Glomerular endothelial cell (primary cell): ENCODE data around the gene IL1RAPL2. TPM values are rescaled to one million over a fixed set of nuclear protein-coding genes. Genes with fewer than 3 reads are reported as not detected.
"Not testable (repeated sequence)": the region's sequence is repeated elsewhere in the genome, so short reads cannot be mapped to it uniquely, and the experiment has no call there.

Experiments used
- DNase-seq: peaks from one replicate; pipeline ENCODE4 v3.0.0-alpha.2; 2011; ENCODE audit warnings: low read depth, low spot score; ENCODE audit errors: extremely low read depth
- total RNA-seq: library from RNA; depleted of rRNA; stranded (reverse); fragments of >200 nt; gene quantifications from 2 replicates; pipeline ENCODE4 v1.2.3, GENCODE V29; 2015

IL1RAPL2 gene
- total RNA-seq, 1 donor from 2014 or later, result not detected

DNA sequence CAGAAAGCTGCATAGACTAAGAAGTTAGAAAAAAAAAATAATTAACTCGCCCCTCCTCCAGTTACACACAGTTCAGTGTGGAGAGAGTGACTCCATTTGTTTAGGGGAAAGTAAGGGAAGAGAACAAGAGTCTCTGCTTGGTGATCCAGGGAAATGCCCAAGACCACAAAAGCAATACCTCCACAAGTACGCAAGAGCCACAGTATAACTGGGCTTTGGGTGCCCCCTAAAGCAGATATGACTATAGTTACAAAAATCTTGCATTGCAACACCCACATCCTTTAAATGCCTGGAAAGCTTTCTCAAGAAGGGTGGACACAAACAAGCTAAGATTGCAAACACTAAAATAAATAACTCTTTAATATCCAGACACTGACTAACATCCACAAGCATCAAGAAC is 1092.1 kb downstream of the IL1RAPL2 start:
- DNase-seq, result no peak

DNA sequence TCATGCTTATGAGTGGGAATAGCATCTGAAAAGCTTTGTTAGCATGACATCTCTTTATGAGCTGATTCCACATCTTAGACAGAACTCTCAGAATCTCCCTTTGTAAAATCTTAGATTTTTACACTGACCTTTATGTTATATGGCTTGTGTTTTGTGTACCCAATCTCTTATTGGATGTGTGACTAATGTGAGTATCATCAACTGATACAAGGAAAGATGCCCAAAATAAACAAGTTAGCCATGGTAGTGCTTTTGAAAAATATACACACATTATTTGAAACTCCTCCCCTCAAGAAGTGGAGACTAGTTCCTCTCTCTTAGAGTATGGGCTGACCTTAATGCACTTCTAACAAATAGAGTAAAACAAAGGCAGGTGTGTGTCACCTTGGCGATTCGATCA is 1096.2 kb downstream of the IL1RAPL2 start:
- no peak for DNase-seq

DNA sequence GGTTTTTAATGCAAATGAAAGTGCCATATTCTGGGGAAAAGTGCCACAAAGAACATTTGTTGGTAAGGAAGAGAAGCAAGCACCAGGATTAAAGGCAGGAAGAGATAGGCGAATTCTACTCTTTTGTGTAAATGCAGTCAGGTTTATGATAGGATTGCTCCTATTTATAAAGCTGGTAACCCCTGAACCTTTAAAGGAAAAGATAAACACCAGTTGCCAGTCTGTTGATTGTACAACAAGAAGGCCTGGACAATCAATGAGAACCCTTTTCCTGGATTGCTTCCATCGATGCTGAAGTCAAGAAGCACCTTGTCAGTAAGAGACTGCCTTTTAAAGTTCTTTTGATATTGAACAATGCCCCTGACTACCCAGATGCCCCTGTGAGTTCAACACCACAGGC is 1098.2 kb downstream of the IL1RAPL2 start:
- no peak for DNase-seq

DNA sequence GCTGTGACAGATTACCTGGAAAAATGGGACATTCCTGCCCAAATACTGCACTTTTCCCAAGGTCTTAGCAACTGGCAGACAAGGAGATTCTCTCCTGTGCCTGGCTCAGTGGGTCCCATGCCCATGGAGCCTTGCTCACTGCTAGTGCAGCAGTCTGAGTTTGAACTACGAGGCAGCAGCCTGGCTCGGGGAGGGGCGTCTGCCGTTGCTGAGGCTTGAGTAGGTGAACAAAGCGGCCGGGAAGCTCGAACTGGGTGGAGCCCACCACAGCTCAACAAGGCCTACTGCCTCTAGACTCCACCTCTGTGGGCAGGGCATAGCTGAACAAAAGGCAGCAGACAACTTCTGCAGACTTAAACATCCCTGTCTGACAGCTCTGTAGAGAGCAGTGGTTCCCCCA is 1118.3 kb downstream of the IL1RAPL2 start:
- not testable (repeated sequence) for DNase-seq

DNA sequence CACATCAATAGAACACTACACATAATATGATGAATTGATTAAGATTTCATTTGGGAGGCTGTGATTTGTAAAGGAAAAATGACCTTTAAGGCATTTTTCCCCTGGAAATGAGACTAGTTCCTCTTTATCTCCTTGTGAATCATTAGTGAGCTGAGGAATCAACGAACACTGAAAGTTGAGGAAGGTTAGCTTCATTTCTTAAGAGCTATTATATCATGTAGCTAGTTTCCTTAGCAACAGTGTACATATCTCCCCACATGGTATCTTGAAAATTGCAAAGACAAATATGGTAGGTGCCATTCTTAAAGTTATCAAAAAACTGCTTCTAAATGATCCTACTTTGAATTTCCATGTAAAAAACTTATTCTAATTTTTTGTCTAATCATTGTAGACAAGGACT is 1128.8 kb downstream of the IL1RAPL2 start:
- DNase-seq, result no peak

DNA sequence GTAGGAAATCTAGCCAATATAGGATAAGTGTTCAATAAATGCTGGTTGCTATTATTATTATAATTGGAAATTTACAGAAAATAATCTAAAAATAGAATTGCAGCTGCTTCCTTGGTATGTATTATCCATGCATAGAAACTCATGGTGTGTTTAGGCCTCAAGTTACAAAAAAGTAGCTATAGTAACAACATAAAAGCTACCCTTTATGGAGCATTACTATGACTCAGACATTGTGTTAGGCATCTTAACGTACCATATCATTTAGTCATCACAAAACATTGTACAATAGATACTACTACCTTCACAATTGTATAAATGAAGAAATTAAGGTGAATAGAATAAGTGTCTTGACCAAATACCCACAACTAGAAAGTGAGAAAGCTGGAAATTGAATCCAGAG is 1129.5 kb downstream of the IL1RAPL2 start:
- DNase-seq, result no peak

DNA sequence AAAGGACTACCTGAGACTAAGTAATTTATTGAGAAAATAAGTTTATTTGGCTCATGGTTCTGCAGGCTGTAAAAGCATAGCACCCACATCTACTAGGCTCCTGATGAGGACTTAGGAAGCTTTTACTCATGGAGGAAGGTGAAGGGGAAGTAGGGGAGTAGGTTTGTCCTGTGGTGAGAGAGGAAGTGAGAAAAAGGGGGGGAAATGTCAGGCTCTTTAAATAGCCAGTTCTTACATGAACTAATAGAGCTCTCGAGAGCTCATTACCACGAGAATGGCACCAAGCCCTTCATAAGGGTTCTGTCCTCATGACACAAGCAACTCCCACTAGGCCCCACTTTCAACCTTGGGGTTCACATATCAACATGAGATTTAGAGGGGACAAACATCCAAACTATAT is 1130.9 kb downstream of the IL1RAPL2 start:
- DNase-seq, result no peak

DNA sequence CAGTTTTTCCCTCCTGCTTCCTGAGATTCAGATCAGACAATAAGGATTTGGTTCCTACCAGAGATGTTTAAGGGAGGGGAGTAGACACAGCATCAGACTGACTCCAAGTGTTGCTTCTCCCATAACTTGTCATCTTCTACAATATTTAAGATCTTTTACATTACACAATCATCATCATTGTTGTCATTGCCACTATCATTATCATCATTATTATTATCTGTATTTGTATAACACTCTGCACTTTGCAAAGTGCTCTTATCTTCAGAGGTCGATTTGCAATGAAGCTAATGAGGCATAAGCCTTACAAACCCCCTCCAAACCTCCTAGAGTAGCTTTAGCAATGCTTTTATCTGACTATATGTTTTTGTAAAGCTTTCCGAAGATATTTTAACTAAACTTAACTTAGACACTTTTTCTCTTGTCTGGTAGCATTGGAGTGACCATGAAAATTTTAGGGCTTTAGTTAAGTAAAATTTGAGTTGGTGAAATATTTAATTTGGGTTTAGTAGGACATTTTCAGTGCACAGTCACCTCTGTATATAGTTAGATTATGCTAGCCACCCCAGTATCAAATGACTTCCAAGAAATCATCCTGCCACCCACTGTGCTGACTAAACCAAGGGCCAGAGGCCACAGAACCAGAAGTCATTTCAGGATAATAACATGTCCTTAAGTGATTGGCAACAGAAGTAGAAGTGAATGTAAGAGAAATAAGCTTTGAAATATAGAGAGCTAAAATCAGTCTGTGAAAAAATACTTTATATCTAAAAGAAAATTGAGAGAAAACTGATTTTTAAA is 1132.2 kb downstream of the IL1RAPL2 start:
- DNase-seq, result no peak

DNA sequence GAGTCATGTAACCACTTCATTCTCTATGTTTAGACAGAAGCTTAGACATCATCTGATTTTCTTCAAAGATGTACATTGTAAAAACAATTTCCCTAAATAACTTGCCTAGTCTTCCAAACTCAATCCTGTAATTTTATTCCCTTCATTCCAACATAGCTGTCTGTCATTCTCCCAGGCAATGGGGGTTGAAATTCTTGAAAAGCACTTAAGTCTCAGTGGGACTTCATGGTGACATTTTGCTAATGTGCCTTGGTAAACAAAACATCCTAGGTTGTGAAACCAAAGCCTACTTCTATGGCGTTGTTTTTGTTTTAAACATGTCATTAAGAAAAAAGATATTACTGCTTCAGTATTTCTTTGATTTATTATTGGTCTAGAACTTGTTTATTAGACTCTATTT is 1134.3 kb downstream of the IL1RAPL2 start:
- no peak for DNase-seq

DNA sequence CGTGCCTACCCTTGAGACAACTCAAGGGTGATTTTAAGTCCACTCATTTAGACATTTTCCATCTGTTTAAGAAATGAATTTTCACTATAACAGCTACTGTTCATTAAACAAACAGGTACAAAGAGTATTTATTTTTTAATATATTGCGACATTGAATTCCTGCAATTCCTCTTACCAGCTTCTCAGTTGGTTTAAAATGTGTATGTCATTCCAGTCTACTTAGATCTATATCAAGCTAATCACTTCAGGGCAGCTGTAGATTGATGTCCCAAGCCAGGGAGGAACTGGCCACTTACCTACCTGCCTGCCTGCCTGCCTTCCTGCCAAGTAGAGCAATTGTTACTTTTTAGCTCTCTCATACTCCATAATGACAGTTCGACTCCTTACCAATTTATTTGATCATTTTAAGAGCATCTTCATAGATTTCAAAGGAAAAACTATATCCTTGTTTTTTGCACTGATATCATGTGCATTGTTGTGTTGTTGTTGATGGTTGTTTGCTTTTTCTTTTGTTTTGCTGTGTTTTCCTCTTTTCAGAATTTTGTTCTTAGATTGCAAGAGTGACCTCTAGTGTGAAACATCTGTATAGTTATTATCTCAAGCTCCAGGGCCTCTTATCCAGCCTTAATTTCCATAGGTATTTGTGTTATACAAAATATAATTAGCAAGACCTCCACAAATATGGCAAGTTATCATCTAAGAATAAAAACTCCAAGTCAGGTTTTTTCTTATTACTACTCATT is 1135.5 kb downstream of the IL1RAPL2 start:
- no peak for DNase-seq

DNA sequence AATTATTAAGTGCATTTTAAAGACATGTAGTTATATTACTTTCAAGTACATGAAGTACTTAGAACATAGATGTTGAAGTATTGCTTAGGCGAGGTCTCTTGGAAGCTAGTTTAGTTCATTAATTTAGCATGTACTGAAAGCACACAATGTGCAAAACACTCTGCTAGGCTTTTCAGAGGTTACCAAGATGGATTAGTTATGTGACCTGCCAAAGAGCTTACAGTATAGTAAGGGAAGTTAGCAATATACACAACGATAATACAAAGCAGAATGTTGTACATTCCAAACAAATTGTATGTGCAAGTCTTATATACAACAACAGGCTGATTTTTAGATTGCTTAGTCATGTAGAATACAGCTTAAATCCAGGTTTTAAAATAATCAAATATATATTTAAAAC is 1137.9 kb downstream of the IL1RAPL2 start:
- DNase-seq, result no peak

DNA sequence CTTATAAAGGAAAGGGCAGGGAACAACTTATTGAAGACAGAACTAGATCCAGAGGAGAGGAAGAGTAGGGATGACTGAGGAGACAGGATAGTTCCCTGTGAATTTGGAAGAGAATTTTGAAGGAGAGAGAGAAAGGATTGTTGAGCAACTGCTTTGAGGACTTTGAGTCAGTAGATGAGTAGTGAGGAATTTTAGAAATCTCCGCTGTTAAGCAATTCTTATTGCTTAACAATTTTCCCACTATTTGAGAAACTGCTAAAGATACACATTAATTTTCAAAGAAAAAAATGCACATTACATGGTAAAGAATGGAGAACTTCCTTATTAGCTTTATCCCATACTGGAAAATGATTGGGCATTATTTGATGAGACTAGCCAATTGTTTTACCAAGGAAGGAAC is 1140.0 kb downstream of the IL1RAPL2 start:
- DNase-seq, result no peak

DNA sequence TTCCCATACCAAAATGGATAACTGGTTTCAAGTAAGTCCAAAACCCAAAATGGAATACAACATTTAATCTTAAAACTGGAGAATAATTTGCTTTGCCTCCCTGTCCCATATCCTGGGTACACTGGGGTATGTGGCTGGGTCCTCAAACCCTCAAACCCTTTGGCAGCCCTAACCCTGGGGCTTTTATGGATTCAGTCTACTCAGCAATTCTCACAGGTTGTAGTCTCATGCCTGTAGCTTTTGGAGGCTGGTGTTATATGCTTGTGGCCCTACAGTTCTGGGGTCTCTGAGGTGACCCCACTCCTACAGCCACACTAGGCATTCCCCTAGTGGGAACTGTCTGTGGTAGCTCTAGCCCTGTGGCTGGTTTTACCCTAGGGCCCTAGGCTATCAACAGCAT is 1145.8 kb downstream of the IL1RAPL2 start:
- DNase-seq, result no peak

DNA sequence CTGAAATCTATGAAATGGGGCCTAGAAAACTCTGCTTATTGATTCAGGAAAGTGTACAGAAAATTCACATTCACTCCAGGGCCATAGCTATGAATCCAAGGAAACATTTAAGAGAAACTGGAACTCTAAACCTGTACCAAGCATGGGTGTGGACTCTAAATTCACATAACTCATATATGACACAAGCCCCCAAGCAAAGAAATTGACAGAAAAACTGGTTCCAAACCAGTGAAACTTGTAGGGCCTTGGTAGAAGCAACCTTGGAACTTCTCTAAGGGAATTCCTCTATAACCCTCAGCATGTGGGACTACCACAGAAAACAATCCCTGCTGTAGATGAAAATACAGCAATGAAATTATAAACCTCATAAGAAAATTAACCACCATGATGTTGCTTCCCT is 1149.7 kb downstream of the IL1RAPL2 start:
- no peak for DNase-seq

DNA sequence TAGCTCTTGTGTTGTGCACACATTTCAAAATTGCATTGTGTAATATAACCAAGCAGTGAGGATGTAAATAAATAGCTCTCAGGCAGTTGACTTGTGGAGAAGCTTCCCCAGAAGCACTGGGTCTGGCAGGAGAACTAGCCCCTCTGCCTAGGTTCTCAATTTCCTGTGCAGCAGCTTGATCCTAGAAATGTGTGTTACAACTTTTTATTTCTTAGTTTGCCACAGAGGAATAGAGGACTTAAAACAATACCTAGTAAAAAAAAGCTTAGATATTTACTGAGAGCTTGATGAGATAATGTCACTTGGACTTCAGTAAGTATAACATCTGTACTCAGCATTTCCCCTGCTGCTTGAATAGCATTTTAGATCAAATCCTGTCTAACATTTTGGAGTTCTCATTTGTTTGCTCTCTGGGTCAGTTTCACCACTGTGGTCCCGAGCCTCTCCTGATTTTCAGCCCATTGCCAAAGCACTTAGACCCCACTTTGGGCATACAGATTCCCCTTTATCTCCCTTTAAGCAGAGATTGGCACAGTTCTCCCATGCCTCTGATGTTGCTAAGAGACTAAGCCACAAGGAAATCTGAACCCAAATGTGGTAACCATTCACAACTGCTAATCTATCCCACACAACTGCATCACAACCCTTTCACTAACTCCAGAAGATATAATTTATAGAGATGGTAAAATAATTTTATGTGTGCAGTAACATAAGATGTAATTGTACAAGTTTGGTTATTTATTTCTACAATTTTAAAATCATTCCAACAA is 1158.2 kb downstream of the IL1RAPL2 start:
- DNase-seq, result no peak

DNA sequence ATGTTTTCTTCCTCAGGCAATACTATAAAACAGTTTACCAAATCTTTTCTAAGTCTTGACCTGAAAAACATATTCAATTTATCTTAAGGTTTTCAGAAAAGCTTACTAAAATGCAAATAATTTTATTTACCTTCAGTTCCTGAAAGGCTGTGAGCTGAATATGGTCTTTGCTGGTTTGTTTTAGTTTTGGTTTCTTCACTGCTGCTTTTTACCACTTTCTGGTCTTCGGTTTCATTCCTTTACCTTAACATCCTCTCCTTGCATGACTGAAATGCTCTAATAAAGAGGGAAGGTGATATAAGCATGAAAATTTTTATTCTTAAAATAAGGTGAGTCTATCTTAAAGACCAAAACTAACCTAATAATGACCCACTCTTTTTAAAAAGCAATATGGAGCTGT is 1159.2 kb downstream of the IL1RAPL2 start:
- no peak for DNase-seq

DNA sequence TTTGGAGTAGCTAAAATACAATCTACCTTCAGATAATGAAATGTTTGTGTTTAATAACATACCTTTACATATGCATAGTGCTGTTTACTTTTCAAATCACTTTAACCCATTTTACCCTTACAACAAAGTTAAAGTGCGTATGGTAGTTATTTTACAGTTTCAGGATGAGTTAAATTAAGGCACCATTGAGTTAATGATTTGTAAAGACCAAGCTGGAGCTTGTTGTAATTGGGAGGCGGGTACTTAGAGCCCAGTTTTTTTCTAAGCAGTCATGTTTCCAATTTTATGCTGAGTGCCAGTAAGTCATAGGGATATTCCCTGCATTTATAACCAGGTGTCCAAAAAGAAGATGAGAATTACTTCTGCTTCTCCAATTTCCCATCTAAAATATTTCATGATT is 1172.2 kb downstream of the IL1RAPL2 start:
- no peak for DNase-seq

DNA sequence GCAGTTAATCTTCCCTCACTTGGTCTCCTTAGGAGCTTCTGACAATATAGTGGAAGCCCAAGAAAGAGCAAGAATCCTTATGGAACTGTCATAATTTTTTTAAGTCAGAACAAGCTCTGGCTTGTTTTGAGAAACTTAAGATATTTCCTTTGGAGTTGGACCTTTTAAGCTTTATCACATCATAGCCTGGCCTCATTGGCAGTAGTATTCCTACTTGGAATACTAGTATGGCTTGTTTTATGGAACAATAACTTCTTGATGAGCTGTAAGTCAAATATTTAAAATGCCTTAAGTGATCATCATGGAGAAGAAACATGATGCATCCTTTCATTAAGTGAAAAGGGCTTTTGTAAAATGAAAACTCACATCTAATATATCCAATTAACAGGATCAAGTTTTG is 1178.3 kb downstream of the IL1RAPL2 start:
- no peak for DNase-seq

DNA sequence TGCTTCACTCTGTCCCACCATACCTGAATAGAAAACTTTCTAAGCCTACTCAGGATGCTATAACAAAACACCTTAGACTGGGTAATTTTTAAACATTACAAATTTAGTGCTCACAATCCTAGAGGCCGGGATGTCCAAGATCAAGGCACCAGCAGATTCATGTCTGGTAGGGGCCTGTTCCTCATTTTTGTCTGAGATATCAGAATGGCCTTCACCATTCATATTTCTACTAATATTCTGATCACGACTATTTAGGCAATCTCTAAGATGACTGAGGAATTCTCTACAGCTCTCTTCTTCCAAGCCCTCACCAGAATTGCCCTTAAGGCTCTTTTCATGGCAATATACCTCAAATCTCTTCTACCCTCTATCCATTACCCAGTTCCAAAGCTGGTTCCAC is 1178.9 kb downstream of the IL1RAPL2 start:
- no peak for DNase-seq

DNA sequence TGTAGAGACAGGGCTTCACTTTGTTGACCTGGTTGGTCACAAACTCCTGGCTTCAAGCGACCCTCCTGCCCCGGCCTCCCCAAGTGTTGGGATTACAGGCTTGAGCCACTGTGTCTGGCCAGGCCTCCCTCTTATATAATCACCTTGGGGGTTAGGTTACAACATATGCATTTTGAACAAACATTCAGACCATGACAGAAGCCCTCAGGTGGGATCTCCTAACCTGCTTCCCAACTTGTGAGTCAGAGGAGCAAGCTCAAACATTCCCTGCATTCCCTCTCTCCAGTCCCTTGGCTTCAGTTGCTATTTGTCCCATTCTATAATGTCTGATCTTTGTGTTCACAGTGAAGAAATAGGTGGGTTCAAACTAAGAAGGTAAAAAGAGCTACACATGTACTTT is 1179.9 kb downstream of the IL1RAPL2 start:
- no peak for DNase-seq

DNA sequence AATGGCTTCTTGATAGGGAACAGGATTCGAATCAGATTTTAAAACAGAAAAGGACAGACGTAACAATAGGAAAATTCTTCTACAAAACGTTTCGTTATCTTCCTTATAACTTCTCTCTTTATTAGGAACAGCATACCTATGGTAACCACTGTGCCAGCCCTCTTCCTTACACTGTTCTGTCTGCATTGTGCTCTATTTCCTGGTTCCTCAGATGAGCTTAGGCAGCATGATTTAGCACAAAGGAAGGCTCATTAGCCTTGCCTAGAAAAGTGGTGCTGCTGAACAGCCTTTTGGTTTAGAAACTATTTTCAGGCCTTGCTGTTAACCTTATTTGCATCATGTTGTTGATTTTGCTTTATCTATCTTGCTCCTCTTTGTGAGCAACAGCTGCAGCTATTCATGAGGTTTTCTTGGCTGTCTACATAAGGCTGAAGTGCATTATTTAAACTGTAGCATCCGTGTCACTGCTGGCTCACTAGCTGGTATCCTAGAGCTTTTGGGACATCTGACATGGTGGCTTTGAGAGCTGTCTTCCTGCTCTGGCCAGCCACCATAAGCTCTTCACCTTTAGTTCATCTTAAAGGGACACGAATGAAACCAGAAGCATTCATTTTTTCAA is 1186.4 kb downstream of the IL1RAPL2 start:
- DNase-seq, result no peak
